GM19239 (cell line): ENCODE measurements around the gene LRRC4.

Experiments
- DNase-seq: peaks from one replicate; pipeline ENCODE4 v3.0.0; 2011; ENCODE audit warnings: low spot score; ENCODE audit not compliant: insufficient read length
- FAIRE-seq: peaks from 2 replicates; lab custom pipeline; 2011; peaks lifted over from hg19 to GRCh38; lab: Jason Lieb, UNC

Gene LRRC4

GRCh38 chr7:128030654-128031611 is at the start of gene LRRC4:
Gene LRRC4, minus strand, starts transcription at chr7:128031437. Its CDS starts 797 bp downstream, at chr7:128030640.
- DNase-seq (peak; percentile 75), FAIRE-seq (no peak)

GRCh38 chr7:128080169-128080568 is 48.9 kb upstream of the LRRC4 start:
- FAIRE-seq (no peak), DNase-seq (no peak)

- DNase-seq (no peak), FAIRE-seq (no peak)
Measured at GRCh38 chr7:128078309-128078708, 47.1 kb upstream of the LRRC4 start.

GRCh38 chr7:128076796-128077271 is 45.6 kb upstream of the LRRC4 start:
- DNase-seq (no peak), FAIRE-seq (no peak)

GRCh38 chr7:128076196-128076795 is 45.1 kb upstream of the LRRC4 start:
- DNase-seq (no peak), FAIRE-seq (no peak)

- no peak for FAIRE-seq
- DNase-seq, result no peak
Measured at GRCh38 chr7:128075242-128076095, 44.2 kb upstream of the LRRC4 start.

GRCh38 chr7:128074736-128075135 is 43.5 kb upstream of the LRRC4 start:
- no peak for DNase-seq
- FAIRE-seq, result no peak

- DNase-seq (no peak), FAIRE-seq (no peak)
Measured at GRCh38 chr7:128074336-128074735, 43.1 kb upstream of the LRRC4 start.

- DNase-seq (no peak), FAIRE-seq (no peak)
Measured at GRCh38 chr7:128073671-128074310, 42.6 kb upstream of the LRRC4 start.

GRCh38 chr7:128071801-128072200 is 40.6 kb upstream of the LRRC4 start:
- FAIRE-seq (no peak), DNase-seq (no peak)

GRCh38 chr7:128071376-128071775 is 40.1 kb upstream of the LRRC4 start:
- no peak for DNase-seq
- no peak for FAIRE-seq

GRCh38 chr7:128069373-128070364 is 38.4 kb upstream of the LRRC4 start:
- FAIRE-seq (no peak), DNase-seq (no peak)

- no peak for DNase-seq
- no peak for FAIRE-seq
Measured at GRCh38 chr7:128068785-128069184, 37.5 kb upstream of the LRRC4 start.

- no peak for DNase-seq
Measured at GRCh38 chr7:128067983-128068382, 36.7 kb upstream of the LRRC4 start.

GRCh38 chr7:128066858-128067257 is 35.6 kb upstream of the LRRC4 start:
- DNase-seq (no peak), FAIRE-seq (no peak)

More at GRCh38 chr7:128067983-128068382, 36.7 kb upstream of the LRRC4 start:
- no peak for FAIRE-seq

- no peak for DNase-seq
- FAIRE-seq, result no peak
Measured at GRCh38 chr7:128066395-128066794, 35.2 kb upstream of the LRRC4 start.

- FAIRE-seq (no peak), DNase-seq (no peak)
Measured at GRCh38 chr7:128065872-128066271, 34.6 kb upstream of the LRRC4 start.

GRCh38 chr7:128063088-128063487 is 31.9 kb upstream of the LRRC4 start:
- FAIRE-seq (no peak), DNase-seq (no peak)

GRCh38 chr7:128060018-128060417 is 28.8 kb upstream of the LRRC4 start:
- no peak for DNase-seq
- no peak for FAIRE-seq
